GM23338 (cell line): ENCODE measurements around the gene S100PBP.

Experiments used
- CREB1 ChIP-seq: fragments of 250-450 bp; sonication (Bioruptor Pico); IDR thresholded peaks from 2 replicates; pipeline ENCODE4 v1.5.0; 2020; ENCODE audit warnings: low read depth, mild to moderate bottlenecking, moderate library complexity
- CTCF ChIP-seq, 2 experiments: fragments of 200-600 bp in 1 of 2; sonication (generic) in 1 of 2; conservative IDR thresholded peaks; 2 replicates each; pipeline versions ENCODE4 v1.5.1 to v1.6.1; 2016 to 2017; ENCODE audit warnings: antibody characterized with exemption in 2 of 2, low read depth in 2 of 2, mild to moderate bottlenecking in 2 of 2, moderate library complexity in 1 of 2
- ETS1 ChIP-seq: IDR thresholded peaks from 2 replicates; pipeline ENCODE4 v1.6.1; 2016; ENCODE audit warnings: antibody characterized with exemption
- EZH2 ChIP-seq: fragments of 200-600 bp; sonication (generic); IDR thresholded peaks from one replicate; pipeline ENCODE4 v1.8.0; 2017; ENCODE audit warnings: antibody characterized with exemption, mild to moderate bottlenecking, low read depth; ENCODE audit not compliant: unreplicated experiment
- EZH2phosphoT487 ChIP-seq: fragments of 200-600 bp; sonication (generic); IDR thresholded peaks from one replicate; pipeline ENCODE4 v1.8.1; 2018; ENCODE audit warnings: antibody characterized with exemption; ENCODE audit not compliant: unreplicated experiment
- JUNB ChIP-seq: IDR thresholded peaks from one replicate; pipeline ENCODE4 v1.6.1; 2016; ENCODE audit warnings: antibody characterized with exemption; ENCODE audit not compliant: unreplicated experiment
- POLR2AphosphoS5 ChIP-seq: IDR thresholded peaks from 2 replicates; pipeline ENCODE4 v1.6.1; 2016; ENCODE audit warnings: antibody characterized with exemption, low read depth
- REST ChIP-seq: IDR thresholded peaks from one replicate; pipeline ENCODE4 v1.6.1; 2018; ENCODE audit warnings: antibody characterized with exemption; ENCODE audit not compliant: unreplicated experiment
- STAT1 ChIP-seq: IDR thresholded peaks from one replicate; pipeline ENCODE4 v1.6.1; 2016; ENCODE audit warnings: antibody characterized with exemption; ENCODE audit not compliant: unreplicated experiment
- ZNF114 ChIP-seq: fragments of 250-450 bp; sonication (Bioruptor Pico); IDR thresholded peaks from 2 replicates; pipeline ENCODE4 v1.5.0; 2020; ENCODE audit warnings: mild to moderate bottlenecking, moderate library complexity
- ZNF331 ChIP-seq: fragments of 250-450 bp; sonication (Bioruptor Pico); IDR thresholded peaks from 2 replicates; pipeline ENCODE4 v1.5.0; 2020; ENCODE audit warnings: low read depth, mild to moderate bottlenecking, moderate library complexity

GRCh38 chr1:32888134-32888533, 70.7 kb downstream of the S100PBP start:
- TF ChIP-seq CTCF (conservative IDR thresholded peaks at IDR 0.05; ENCODE audit: low read depth in 2 of 2) (no peak), POLR2AphosphoS5 (no peak), EZH2phosphoT487 (no peak), JUNB (no peak), REST (no peak), STAT1 (no peak), EZH2 (no peak), ETS1 (no peak), CREB1 (CRISPR knock-in tag) (no peak), ZNF114 (CRISPR knock-in tag) (no peak), ZNF331 (CRISPR knock-in tag) (no peak)
